GM12874 (cell line): ENCODE measurements around the gene GRM5.

ENCODE experiments used
- CTCF ChIP-seq: IDR thresholded peaks from 2 replicates; pipeline ENCODE4 v1.5.1; 2011; ENCODE audit warnings: low read depth, mild to moderate bottlenecking, control low read depth, low read length, moderate library complexity; ENCODE audit not compliant: insufficient read depth

Gene GRM5

GRCh38 chr11:89015614-89016013 lies 50.2 kb downstream of the GRM5 start:
- TF ChIP-seq CTCF = no peak

GRCh38 chr11:88979641-88980040 lies 86.1 kb downstream of the GRM5 start:
- no peak for TF ChIP-seq CTCF

- TF ChIP-seq CTCF = no peak
These were observed 93.6 kb downstream of the GRM5 start for GRCh38 chr11:88972210-88972609.

- TF ChIP-seq CTCF = no peak
These were observed 114.8 kb downstream of the GRM5 start for GRCh38 chr11:88950975-88951374.

GRCh38 chr11:88909500-88909899 lies 156.3 kb downstream of the GRM5 start:
- no peak for TF ChIP-seq CTCF

GRCh38 chr11:88886796-88887195 lies 179.0 kb downstream of the GRM5 start:
- TF ChIP-seq CTCF = peak; percentile 54

- no peak for TF ChIP-seq CTCF
These were observed 204.2 kb downstream of the GRM5 start for GRCh38 chr11:88861618-88862017.

- TF ChIP-seq CTCF = no peak
These were observed 216.4 kb downstream of the GRM5 start for GRCh38 chr11:88849368-88849767.
